ENCODE measurements around the gene CD46.

Gene CD46

DNA sequence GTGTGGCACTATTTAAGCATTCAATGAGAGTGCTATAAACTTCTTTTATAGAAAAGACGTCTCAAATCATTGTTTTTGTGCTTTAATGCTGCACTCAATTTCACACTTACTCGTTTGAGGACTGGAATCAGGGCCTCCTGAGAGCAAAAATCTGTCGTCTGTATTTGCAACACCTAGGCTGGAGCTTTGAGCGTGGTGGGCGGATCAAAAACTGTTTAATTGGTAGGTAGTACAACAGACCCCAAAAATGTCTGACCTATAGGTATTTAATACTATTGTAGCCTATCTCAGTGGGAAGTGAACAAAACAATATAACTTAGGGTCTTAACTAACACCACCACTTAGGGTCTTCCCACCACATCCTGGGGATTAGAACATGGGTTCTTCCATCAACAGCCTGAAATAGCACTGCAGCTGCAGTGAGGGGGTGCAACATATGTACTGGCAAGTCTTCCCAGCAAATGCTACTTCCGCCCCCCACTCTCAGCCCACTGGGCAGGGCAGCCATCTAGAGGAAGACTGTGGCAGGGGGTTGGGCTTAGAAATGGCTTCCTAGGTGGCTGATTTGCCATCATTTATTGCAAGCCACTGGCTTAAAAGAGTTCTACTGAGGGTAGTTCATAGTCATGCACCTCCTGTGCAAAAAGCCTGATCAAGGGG is 48.3 kb downstream of the CD46 start:
- DNase-seq = no peak

DNA sequence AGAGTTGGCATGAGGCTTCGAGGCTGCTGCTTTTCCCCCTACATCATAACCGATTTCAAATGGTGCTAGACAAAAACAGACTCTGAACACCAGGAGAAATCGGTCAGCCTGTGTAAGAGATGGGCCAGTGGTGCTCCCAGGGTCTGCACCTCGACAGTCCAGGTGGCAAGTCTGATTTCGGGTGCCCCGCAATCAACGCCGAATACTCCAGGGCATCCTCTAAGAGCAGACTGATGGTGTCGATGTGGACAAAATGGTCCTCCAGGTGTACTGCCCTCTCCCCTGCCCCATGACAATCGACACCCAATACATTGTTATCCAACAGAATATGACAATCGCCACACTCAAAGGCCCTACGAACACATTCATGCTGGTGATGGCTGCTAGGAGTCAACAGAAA is 50.0 kb downstream of the CD46 start:
- DNase-seq = no peak

DNA sequence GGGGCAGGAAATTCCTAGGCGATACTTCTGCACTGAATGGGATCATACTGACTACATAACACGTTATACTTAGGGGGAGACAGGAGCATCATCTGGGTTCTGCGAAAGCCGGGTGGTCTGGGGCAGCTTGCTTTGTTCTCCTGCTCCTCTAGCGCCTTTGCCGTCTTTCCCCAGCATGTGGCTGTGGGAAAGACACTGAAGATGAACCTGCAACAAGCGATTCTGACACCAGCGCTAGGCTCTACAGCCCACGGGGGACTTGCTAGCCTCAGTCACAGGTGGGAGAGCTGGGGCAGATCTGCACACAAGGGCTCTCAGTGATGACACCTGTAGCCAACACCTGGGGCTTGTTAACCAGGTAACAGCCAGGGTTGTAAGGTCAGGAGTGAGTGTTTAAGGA is 51.8 kb downstream of the CD46 start:
- DNase-seq = no peak

DNA sequence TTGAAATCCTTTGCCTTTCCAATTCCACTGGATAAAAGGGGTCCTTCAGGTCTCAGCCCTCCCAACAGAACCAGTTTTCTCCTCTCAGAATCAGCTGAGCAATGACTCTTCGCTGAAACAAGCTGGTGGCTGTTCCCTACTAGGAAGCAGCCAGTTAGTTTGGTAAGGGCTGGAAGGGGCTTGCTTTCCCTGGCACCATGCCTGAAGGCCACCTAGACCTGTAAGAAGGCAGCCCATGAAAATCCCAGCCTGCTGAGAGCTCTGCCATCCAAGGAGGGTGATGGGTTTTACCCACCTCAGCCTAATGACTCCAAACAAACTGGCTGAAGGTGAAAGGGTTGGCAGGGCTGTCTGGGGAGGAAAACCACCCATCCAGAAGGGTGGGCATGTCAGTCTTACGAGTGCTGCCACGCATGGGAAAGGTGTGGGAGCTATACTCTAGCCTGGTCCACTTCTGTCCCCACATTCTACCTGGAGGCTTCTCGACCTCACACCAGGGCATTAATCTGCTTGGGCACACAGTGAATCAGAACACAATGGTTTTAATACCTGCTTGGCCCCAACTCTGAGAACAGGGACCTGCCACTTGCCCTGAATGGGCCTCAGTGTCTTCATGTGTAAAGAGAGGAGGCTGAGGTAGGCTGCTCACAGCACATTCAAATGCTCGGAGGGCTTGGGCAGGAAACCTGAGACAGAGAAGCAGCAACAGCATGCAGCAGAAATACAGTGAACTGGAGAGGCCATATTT is 53.0 kb downstream of the CD46 start:
- no peak for DNase-seq

DNA sequence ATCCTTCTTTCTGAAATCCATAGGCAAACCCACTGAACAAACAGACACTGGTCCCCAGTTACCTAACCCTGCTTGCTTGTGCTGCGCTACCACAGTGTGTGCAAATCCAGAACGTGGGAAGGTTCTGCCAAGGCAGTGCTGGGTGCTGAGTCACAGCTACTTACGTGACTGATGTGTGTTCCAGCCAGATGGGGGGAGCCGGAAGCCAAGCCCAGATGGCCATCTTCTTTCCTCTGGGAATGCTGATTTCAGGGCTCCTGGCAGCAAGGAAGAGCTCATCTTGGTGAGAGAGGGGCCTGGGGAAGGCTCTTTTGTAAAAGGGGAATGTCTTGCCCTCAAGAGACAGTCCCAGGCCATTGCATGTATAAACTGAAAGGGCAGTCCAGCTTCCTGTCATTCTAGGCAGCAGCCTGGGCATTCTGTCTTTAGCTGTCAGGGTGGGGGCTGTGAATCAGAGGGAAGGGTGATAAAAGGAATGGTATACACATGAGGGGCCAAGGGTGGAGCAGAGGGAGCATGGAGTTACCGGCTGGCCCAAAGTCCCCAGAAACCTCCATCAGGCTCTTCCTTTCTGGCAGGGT is 54.1 kb downstream of the CD46 start:
- DNase-seq = no peak

DNA sequence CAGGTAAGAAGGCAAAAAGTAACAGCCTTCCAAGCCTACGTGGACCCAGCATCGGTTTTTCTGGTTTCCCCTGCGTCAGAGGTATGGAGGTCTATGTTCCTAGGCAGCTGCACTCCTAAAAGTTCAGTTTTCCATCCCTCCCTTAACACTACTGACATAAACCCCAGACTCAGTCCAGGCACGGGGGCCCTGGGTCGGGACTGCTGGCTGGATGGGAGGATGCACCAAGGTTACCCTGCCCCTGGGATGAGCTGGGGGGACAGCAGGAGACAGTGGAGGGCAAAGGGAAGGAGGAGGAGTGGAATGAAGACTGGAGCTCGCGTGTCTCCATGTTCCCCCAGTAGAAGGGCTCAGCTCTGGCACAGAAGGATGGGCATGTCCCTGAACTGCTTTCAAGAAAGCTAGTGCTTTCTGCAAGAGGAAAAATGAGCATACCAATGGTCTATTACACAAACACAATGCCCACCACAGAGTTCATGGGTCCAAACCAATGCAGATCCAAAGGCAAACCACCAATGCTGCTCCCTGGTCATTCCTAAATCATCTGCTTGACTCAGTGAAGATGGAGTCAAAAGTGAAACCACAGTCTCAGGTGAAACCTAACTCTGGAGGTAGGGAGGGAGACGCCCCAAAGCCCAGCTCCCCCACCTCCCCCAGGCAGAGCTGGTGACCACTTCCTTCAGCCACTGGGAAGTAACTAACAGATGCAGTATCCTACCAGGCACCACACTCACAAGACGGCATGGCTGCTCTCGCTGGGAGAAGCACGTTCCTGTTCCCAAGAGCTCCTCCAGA is 54.9 kb downstream of the CD46 start:
- DNase-seq = no peak

DNA sequence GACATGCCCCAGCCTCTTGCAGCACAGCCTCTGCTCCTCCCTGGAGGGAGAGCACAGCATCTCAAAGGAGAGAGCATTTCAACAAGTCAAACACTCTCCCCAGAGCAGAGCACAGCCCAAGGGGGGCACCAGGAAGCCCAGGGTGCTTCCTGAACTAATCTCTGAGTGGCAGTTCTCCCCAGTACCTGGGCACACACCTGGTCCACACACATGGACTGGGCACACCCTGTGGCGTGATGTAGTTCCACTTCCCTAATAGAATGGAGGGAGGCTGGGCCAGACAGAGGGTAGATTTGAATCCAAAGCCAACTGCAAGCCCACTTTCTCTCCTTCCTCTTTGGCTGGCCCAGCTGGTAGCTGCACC is 55.5 kb downstream of the CD46 start:
- DNase-seq = no peak

DNA sequence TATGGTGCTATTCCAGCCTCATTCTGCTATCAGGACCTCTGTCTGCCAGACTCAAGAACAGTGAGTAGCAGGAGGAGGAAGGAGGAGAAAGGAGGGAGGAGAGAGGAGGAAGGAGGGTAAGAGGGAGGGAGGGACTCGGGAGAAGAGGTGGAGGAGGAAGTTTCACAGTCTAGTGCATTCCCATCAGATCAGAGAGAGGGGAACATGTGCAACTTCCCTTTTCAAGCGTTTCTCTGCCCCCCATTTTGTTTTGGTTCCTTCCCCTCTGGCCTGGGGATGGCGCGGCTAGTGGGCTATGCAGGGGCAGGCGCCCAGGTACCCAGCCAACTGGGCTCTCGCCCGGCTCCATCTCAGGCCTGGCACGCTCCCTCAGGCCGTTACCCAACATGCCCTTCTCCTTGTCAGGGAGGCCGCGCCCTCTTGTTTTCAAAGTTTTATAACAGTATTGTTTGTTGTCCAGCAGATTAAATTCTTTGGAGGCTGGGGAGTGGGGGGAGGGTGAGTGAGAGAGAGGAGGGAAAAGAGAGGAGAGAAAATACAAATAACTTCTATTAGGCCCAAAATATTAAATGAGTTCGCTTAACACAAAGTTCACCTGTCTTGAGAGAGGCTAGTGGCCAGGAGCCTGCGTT is 56.0 kb downstream of the CD46 start:
- DNase-seq = no peak

DNA sequence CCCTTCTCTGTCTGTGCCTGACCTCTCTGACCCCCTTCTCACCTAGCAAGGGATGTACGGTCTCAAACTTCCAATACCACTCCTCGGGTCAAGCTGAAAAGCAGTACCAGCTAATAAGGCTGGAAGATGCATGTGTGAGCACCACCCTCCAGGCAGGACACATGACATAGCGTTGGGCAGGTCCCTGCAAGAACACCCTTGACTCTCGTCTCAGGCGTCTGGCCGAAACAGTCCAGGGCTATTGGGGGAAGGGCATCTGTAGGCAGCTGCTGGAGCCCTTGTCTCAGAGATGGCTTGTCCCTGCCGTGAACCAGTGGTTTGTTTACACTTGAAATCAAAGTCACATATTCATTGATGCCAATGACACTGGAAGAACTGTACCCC is 56.5 kb downstream of the CD46 start:
- DNase-seq = no peak

DNA sequence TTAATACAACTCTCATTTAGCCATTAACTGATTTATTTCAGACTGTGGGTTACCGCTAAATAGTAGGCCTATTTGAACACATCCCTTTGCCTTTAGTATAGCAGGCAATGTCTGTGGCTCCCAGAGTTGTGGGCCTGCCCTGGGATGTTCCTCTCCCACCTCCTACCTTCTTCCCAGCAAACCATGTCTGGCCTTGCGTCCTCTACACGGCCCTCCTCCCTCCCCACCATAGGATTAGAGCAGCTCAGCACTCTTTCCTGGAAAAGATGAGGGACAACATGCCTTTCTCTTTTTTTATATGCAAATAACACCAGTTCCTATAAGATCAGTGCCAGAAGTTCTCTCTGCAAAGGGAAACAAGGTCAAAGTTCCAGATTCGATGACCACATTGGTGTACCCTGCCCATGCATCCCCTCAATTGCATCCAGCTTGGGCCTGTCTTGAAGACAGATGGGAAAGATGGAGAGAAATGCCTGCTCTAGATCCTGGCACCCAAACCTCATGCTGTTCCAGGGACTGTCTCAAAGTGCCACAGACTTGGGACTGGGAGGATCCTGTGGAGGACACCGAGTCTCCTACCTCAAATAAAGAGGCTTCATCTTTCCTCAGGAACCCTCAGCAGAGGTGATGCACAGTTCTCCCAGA is 57.2 kb downstream of the CD46 start:
- no peak for DNase-seq

DNA sequence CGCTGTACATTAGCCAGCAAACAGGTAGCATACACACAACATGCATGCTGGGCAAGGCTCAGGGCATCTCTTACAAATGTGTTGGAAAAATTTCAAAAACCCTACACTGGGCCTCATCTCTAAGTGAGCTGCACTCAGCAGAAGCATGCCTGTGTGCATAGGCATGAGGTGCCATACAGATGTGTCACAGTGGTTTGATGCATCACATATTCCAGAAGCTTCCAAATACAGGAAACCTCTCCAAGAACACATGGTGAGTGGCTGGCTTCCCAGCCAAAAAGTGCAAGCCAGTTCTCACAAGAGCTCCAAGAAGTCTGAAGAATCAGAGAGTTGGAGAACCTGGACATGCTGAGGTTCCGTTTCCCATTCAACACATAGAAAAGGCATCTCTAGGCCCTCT is 58.3 kb downstream of the CD46 start:
- no peak for DNase-seq

DNA sequence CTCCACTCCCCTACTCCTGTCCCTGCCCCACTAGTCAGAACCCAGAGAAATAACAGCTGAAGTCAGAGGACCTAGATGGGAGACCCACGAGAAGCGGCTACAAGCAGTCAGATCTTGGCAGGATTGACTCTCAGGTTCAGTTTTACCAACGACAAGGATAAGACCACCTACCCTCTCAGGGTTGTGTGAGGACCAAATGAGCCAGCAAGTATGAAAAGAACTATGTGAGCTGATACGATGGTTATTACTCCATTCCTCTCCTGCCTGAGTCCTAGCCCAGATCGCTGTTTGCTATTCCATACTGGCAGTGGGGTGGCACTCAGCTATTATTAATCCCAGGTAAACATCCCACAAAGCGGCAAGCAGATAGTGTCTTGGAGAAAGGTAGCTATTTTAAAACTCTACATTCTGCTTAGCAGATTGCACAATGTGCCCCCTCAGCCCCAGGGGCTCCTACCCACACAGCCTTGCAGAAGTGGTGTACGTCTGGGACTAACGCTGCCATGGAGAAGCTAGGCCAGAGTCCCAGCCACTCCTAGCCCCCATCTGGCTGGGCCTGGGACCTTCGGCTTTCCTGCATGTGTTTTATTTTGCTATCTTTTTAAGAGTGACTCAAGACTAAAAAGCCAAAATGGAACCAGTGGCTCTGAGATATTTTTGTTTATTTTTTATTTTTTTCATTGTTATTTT is 58.9 kb downstream of the CD46 start:
- DNase-seq = no peak

DNA sequence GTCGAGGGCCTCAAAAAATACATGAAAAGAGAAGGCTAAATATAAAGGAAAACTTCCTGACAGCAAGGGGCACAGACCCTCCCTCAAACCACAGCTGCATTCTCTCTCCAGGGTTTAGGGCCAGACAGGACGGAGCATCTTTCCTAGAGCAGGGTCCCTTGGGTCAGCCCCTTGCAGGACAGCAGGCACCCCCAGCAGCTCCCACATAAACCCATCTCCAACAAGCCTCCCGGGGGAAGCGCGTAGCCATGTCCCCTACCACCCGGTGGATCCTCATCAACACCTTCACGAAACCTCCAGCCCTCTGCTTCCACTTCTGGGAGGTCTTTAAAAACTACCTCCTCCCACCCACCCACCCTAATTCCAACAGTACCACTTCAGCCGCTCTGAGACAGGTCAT is 59.5 kb downstream of the CD46 start:
- DNase-seq = no peak

DNA sequence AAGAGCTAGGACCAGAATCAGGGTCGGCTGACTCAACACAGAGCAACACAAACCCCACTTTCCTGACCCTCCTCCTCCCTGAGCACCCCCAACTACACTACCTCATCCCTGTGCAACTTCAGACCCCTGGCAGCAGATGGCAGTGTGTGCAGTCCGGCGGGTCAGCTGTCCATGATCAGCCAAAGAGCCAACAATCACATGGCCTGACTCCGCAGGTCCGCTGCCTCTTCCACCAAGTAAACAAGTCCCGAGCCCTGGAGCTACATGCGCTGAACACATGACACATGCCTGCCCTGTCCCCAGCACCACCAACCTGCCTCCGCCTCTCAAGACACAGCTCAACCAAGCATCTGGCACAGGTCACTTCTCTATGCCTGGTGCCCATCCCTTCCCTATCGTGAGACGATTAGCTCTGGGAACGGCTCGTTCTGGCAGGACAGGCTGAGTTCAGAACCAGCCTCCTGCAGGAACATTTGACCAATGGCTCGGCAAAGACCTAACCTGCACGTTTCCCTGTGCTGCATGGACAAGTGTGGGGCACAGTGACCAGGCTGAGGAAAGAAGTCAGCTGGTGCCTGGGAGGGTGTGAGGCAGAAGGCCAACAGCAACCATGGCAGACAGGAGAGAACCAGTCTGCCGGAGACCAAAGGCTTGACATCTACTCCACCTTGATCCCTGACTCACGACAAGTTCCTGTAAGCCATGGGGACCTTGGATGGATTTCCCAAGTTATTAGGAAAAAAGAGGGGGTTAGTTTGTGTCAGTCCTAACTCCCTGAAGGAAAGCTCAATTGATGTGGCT is 60.3 kb downstream of the CD46 start:
- no peak for DNase-seq

DNA sequence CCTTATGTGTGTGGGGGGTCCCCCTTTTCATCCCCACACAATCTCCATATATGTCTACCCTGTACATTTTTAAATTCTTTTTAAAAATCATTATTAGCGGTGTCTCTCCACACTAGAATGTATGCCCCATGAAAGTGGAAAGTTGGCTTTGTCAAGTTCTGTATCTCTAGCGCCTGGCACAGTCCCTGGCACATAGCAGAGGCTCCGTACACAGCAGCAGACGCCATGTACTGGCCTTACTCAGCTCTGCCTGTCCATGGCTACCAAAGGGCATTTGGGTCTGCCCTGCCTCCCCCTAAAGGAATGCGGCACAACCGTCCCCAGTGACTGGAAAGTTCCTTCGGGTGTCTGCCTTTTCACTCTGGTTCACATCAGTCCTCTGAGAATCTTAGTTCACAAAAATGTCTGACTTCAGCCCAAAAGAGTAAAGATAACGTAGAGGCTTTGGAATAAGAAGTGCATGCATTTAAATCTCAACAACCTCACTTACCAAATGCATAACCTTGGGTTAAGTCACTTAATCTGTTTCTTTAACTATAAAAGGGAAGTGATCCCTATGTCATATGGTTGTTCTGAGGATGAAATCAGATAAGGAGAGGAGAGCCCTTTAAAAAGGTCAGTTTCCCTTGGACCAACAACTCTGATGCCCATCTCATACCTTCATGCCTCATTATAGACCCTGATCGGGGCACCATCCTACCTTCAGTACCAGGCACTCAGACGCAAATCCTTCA is 61.1 kb downstream of the CD46 start:
- DNase-seq = no peak

DNA sequence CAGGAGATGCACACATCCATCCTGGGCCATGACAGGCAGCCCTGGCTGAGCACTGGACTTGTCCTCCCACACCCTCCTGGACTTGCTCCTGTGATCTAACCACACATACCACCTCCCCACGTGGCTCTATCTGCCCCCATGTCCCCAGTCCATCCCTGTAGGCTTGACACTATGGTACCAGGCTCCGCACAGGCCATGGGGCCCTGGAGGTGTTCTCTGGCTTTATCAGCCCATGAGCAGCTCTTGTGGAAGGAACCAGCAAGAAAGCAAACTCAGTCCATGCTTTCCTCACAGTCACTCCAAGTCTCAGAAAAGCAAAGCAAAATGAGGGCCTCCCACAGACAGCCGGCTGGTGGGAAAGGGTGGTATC is 61.6 kb downstream of the CD46 start:
- no peak for DNase-seq

DNA sequence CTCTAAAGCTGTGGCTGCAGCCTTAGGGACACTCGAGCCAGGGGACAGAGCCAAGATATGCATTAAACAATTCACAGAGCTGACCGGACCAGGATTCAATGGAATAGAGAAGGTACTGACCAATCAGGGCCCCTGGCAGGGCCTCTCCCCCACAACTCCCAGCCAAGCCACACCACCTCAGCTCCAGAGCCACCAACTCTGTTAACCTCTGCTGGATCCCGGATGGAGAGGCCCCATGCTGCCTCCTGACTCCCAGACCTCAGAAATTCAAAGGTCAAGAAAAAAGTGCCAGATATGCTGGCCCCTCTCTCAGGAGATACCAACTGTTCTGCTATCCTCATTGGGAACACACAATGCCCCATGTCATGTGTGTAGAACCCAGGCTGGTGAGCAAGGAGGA is 62.1 kb downstream of the CD46 start:
- no peak for DNase-seq

DNA sequence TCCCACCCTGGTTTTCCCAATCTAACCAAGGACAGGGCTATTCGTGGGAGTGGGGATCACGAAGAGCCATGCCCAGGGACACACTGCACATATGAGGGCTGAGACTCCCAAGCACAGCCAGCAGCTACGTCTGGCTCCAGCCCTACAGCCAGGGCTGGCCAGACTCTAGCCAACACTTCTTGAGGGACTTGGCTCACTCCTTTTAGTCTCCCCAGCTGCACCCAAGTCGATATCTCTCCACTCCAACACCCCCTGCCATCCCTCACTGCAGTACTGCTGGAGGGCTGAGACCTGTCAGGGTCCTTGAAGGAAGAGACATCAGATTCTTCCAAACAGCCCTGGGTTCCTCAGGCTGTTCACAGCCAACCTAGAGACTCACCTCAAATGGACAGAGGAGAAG is 62.6 kb downstream of the CD46 start:
- no peak for DNase-seq

DNA sequence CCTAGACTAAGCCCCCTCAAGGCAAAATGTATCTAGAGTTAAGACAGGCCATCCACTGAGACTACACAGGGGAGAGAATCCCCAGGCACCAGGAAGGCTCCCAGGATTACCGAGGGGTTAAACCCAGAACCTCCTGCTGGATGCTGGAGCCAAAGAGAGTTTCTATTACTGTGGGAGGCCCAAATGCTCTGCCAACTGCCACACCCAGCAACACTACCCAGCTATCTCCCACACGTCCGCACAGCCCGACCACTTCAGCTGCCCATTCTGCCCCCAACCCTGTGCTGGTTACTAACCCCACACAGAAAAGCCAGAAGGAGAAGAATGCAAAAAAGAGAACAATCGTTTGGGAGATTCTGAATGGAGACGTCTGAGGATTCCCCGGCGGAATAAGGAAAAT is 63.6 kb downstream of the CD46 start:
- DNase-seq = no peak

DNA sequence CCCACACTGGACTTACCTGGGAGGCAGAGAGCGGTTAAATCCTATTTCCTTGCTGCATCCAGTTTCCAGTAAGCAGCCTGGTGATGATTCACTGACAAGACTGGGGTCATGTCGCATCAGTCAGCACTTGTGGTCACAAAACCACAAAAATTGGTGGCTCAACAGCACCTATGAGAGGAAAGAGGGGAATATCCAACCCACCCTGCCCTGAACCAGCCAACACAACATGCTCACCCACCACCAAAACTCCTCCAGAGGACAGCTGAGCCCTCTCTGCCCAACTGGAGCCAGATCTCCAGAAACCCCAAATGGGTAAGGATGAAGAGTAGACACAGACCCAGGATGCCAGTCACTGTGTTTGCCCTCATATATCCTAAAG is 64.0 kb downstream of the CD46 start:
- peak; percentile 59 for DNase-seq

DNA sequence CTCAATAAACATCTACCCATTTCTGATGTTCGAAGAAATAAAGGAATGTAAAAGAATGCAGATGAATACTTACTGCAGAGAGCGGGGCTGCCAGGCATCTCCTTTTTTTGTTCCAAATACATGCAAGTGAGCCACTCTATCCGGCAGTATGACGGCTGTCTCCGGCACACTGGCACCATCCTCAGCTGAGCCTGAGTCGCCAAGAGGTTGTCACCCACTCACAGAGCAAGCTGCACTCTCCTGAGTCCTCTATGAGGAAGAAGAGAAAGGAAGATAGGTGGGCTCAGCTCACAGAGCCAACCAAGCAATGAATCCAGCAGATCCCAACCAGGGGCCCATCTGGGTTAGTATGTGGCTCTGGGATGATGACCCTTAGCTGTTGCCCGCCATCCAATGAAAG is 65.3 kb downstream of the CD46 start:
- no peak for DNase-seq
